Neutrophil (primary cell): ENCODE data around the gene KRT32.

Source experiments
- H3K27ac ChIP-seq: fragments of 200-600 bp; sonication (generic); 2 replicates; pipeline ENCODE4 v1.5.1; 2016; ENCODE audit warnings: mild to moderate bottlenecking, moderate library complexity
- H3K27me3 ChIP-seq: fragments of 200-600 bp; sonication (generic); 2 replicates; pipeline ENCODE4 v1.6.0; 2016; ENCODE audit warnings: mild to moderate bottlenecking
- H3K36me3 ChIP-seq: fragments of 200-600 bp; sonication (generic); 2 replicates; pipeline ENCODE4 v1.5.1; 2017
- H3K4me1 ChIP-seq, 2 experiments: fragments of 200-600 bp in 1 of 2; sonication (generic) in 1 of 2; 1 replicate in 1 of 2; 2 replicates in 1 of 2; pipeline versions ENCODE4 v1.5.1 to v1.6.1; 2013 to 2016; ENCODE audit warnings: low read depth in 1 of 2, low read length in 1 of 2, mild to moderate bottlenecking in 1 of 2, moderate library complexity in 1 of 2; ENCODE audit not compliant: control insufficient read depth in 1 of 2, insufficient read depth in 1 of 2
- H3K4me3 ChIP-seq, 2 experiments: fragments of 200-600 bp in 1 of 2; sonication (generic) in 1 of 2; 1 replicate in 1 of 2; 2 replicates in 1 of 2; pipeline ENCODE4 v1.5.1; 2013 to 2016; ENCODE audit warnings: low read depth in 1 of 2, low read length in 1 of 2, mild to moderate bottlenecking in 1 of 2, moderate library complexity in 1 of 2
- H3K9me3 ChIP-seq: fragments of 200-600 bp; sonication (generic); 2 replicates; pipeline ENCODE4 v1.5.1; 2016
- TF ChIP-seq, protein P1 (sequence below): fragments of 200-600 bp; sonication (generic); IDR thresholded peaks from 2 replicates; pipeline ENCODE4 v1.5.1; 2016; ENCODE audit warnings: antibody characterized with exemption

The KRT32 gene

DNA sequence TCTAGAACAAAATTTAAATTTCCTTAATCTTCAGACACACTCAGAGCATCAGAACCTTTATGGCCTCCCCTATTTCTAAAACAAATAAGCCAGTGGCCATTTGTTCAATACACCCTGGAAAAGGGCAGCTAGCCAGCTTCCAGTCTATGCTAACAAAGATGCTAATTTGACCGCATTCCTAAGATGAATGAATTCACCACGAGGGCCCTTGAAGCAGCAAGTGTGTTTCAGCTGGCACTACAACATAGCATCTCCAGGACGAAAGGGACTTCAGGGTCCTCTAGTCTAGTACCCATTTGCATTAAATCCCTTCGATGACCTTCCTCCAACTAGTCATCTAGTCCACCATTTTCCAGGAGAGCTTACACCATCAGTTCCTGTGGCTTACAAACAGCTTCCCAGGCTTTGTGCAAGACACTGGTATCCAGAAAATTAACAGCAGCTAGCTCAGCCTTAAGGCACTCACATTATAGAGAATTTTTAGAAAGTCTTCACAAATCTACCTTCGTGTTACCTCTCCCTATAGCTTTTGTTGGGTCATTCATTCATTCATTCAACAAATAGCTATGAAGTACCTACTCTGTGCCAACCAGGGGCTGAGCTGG is 53.7 kb downstream of the KRT32 start:
- no peak overlapping the region for H3K27ac ChIP-seq
- H3K36me3 ChIP-seq, result no peaks in the 10 kb centered on the region
- TF ChIP-seq, protein P1, sequence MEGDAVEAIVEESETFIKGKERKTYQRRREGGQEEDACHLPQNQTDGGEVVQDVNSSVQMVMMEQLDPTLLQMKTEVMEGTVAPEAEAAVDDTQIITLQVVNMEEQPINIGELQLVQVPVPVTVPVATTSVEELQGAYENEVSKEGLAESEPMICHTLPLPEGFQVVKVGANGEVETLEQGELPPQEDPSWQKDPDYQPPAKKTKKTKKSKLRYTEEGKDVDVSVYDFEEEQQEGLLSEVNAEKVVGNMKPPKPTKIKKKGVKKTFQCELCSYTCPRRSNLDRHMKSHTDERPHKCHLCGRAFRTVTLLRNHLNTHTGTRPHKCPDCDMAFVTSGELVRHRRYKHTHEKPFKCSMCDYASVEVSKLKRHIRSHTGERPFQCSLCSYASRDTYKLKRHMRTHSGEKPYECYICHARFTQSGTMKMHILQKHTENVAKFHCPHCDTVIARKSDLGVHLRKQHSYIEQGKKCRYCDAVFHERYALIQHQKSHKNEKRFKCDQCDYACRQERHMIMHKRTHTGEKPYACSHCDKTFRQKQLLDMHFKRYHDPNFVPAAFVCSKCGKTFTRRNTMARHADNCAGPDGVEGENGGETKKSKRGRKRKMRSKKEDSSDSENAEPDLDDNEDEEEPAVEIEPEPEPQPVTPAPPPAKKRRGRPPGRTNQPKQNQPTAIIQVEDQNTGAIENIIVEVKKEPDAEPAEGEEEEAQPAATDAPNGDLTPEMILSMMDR, result no peak
- H3K27me3 ChIP-seq, result peaks cover 11% of the 10 kb centered on the region
- no peaks in the 10 kb centered on the region for H3K9me3 ChIP-seq
- no peak overlapping the region for H3K4me3 ChIP-seq
- H3K4me1 ChIP-seq, result no peaks in the 10 kb centered on the region

DNA sequence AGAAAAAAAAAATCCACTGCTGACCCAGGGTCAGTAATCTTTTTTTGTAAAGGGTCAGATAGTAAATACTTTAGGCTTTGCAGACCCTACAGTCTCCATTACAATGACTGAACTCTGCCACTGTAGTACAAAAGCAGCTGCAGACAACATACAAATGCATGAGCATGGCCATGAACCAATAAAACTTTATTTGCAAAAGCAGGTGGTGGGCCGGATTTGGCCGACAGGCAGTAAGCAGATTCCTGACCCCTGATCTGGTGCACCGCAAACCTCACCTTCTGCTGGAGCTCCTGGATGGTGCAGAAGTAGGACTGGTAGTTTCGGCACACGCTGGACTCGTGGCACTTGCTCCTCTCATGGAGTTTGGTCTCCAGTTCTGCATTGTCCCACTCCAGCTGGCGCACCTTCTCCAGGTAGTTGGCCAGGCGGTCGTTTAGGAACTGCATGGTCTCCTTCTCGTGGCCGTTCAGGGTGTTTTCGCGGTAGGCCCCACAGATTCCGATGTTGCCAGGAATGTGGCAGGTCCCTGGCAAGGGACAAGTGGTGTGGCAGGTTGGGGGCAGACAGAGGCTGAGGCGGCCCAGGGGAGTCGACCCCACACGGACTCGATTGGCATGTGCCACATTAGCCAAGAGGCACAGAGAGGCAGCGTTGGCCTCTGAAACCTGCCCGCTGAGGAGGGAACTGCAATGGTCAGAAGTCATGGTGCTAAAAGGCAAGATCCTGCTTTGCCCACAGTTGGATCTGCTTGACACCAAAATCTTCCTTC is 55.9 kb downstream of the KRT32 start:
- Histone ChIP-seq H3K27ac (no peak overlapping the region), H3K4me1 (no peaks in the 10 kb centered on the region), H3K27me3 (peaks cover 11% of the 10 kb centered on the region), H3K4me3 (no peak overlapping the region), H3K36me3 (no peaks in the 10 kb centered on the region), H3K9me3 (no peaks in the 10 kb centered on the region)
- TF ChIP-seq, protein P1, result no peak
